Measurements from ENCODE around the gene RPL14. TPM values are rescaled to one million over a fixed set of nuclear protein-coding genes. Genes with fewer than 3 reads are reported as not detected.

Gene RPL14
- 422 and 828 TPM in 2 replicates for total RNA-seq

GRCh38 chr3:40456940-40457823 is at the start of gene RPL14:
RPL14 (plus strand) TSS chr3:40457339; CDS start chr3:40457472, 133 bp downstream.

GRCh38 chr3:40476478-40477470 is 19.6 kb downstream of the RPL14 start, which contains the start of gene ZNF619:
ZNF619 (plus strand) TSS chr3:40477122; CDS start chr3:40477980, 858 bp downstream.

GRCh38 chr3:40505599-40506462 is 48.7 kb downstream of the RPL14 start, which contains the start of gene ZNF620:
ZNF620 (plus strand) TSS chr3:40506039; CDS start chr3:40506353, 314 bp downstream.

Other genes with a start within 250 kb of the RPL14 start
- 20.0 and 23.3 TPM in 2 replicates for gene EIF1B, start 147.6 kb upstream of the RPL14 start, total RNA-seq
- gene ENTPD3, start 70.2 kb upstream of the RPL14 start, total RNA-seq, result 1.2 TPM in 1 of 2 replicates, not detected in the other
- gene ZNF619, start 19.8 kb downstream of the RPL14 start, total RNA-seq, result 2.2 and 14.3 TPM in 2 replicates
- gene ZNF620, start 48.7 kb downstream of the RPL14 start, total RNA-seq, result 0.39 and 2.6 TPM in 2 replicates
- gene ZNF621, start 67.6 kb downstream of the RPL14 start, total RNA-seq, result 7.6 and 18.2 TPM in 2 replicates